IPS-18a (cell line): ENCODE results near the gene TSR1.
A peak's percentile ranks its signal among the peaks of the same experiment; 100 is the strongest.

ENCODE experiments used
- H3K27ac ChIP-seq: one replicate; pipeline ENCODE4 v1.5.1; 2013; ENCODE audit warnings: low read length
- H3K27me3 ChIP-seq: one replicate; pipeline ENCODE4 v1.6.1; 2013; ENCODE audit warnings: mild to moderate bottlenecking, low read length; ENCODE audit not compliant: control insufficient read depth, insufficient read depth
- H3K36me3 ChIP-seq: one replicate; pipeline ENCODE4 v1.6.1; 2013; ENCODE audit warnings: low read depth, low read length; ENCODE audit not compliant: control insufficient read depth
- H3K4me1 ChIP-seq: one replicate; pipeline ENCODE4 v1.6.1; 2013; ENCODE audit warnings: low read depth, low read length; ENCODE audit not compliant: control insufficient read depth
- H3K4me3 ChIP-seq: one replicate; pipeline ENCODE4 v1.5.1; 2013; ENCODE audit warnings: low read length
- H3K9ac ChIP-seq: one replicate; pipeline ENCODE4 v1.6.1; 2013; ENCODE audit warnings: mild to moderate bottlenecking, low read length, moderate library complexity
- H3K9me3 ChIP-seq: one replicate; pipeline ENCODE4 v1.6.1; 2013; ENCODE audit warnings: low read depth, low read length; ENCODE audit not compliant: control insufficient read depth

The TSR1 gene

DNA sequence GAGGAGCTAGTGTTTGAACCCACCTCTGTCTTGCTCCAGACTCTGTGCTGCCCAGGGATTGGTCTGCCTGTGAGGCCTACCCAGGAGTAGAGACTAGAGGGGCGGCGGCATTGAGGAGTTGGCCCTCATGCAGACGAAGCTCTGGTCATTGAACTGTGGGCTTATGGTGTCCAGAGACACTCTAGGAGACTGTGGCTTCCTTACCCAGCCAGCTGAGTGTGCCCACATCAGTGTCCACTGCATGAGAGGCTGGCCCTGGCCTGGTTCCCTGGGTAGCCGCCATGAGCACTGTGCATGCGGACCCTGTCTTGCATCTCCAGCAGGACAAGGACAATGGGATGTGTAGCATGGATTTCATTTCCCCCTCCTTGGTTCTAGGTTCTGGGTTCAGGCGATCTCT, 15.0 kb upstream of the TSR1 start:
- Histone ChIP-seq H3K4me1 (peaks cover 14% of the 10 kb centered on the region), H3K27ac (no peak overlapping the region), H3K27me3 (no peaks in the 10 kb centered on the region), H3K36me3 (no peaks in the 10 kb centered on the region), H3K4me3 (no peak overlapping the region), H3K9me3 (no peaks in the 10 kb centered on the region), H3K9ac (no peak overlapping the region)

DNA sequence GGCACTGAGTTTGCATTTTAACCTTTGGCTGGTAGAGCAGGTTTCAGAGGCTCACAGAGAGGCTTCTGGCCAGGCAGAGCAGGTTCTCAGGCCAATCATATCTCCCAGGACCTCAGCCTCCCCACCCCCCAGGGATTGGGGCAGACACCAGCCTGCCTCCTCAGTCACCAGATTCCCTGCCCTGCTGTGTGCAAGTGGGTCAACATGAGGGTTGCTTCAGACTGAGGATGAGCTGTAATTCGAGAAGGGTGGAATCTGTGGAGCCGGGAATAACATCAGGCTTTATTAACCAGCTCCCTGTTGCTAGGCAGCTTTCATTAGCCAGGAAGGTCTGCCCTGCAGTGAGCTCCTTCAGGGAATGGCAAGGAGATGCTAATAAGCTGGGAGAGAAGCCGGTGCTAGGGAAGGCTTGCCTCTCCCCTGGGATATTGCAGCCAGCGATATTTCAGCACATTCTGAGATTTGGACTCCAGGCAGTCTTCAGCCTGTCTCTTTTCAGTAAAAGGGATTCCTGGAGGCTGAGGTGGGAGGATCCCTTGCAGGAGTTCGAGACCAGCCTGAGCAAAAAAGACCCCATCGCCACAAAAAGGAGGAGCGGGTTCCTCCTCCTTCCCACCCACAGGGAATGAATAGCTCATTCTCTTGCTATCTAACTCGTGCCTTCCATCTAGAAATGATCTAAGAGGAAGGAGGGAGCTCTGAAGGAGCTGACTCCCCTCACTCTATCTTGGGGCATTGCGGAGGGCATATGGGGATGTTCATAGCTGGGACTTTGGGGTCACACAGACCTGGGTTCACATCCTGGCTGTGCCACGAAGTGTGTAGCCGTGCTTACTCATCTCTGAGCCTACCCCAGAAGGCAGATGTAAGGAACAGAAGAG, 11.8 kb upstream of the TSR1 start:
- Histone ChIP-seq H3K27ac (peak overlapping the region; percentile 44), H3K4me1 (peaks cover 21% of the 10 kb centered on the region), H3K9ac (peak overlapping the region; percentile 52), H3K9me3 (no peaks in the 10 kb centered on the region), H3K4me3 (peak overlapping the region; percentile 31), H3K27me3 (no peaks in the 10 kb centered on the region), H3K36me3 (peaks cover 7% of the 10 kb centered on the region)

DNA sequence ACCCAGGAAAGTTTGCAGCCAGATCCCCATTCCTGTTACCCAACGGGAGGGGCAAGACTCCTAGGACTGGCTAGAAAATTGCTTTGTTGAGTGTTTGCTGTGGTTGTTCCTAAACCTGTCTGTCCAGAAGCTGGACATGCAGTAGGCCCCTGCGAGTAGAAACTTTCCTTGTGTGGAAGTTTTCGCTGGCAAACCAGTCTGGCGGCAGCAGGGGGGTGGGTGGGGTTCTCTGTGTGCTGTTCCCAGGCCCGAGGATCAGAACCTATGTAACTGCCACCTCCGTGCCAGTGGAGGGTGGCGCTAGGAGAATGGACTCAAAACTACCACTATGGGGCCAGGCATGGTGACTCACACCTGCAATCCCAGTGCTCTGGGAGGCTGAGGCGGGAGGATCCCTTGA, 10.2 kb upstream of the TSR1 start:
- H3K4me1 ChIP-seq = peaks cover 21% of the 10 kb centered on the region
- no peak overlapping the region for H3K27ac ChIP-seq
- H3K27me3 ChIP-seq = no peaks in the 10 kb centered on the region
- peaks cover 11% of the 10 kb centered on the region for H3K36me3 ChIP-seq
- no peak overlapping the region for H3K4me3 ChIP-seq
- no peak overlapping the region for H3K9ac ChIP-seq
- H3K9me3 ChIP-seq = no peaks in the 10 kb centered on the region

- Histone ChIP-seq H3K27me3 (no peaks in the 10 kb centered on the region), H3K9me3 (no peaks in the 10 kb centered on the region), H3K4me1 (peaks cover 21% of the 10 kb centered on the region), H3K4me3 (no peak overlapping the region), H3K9ac (no peak overlapping the region), H3K36me3 (peaks cover 11% of the 10 kb centered on the region), H3K27ac (no peak overlapping the region)
Observed at GRCh38 chr17:2344528-2344927, 8.3 kb upstream of the TSR1 start.

GRCh38 chr17:2343421-2343820, 7.2 kb upstream of the TSR1 start:
- H3K27me3 ChIP-seq = no peaks in the 10 kb centered on the region
- no peak overlapping the region for H3K9ac ChIP-seq
- H3K9me3 ChIP-seq = no peaks in the 10 kb centered on the region
- peaks cover 11% of the 10 kb centered on the region for H3K36me3 ChIP-seq
- no peak overlapping the region for H3K4me3 ChIP-seq
- peaks cover 17% of the 10 kb centered on the region for H3K4me1 ChIP-seq
- no peak overlapping the region for H3K27ac ChIP-seq

DNA sequence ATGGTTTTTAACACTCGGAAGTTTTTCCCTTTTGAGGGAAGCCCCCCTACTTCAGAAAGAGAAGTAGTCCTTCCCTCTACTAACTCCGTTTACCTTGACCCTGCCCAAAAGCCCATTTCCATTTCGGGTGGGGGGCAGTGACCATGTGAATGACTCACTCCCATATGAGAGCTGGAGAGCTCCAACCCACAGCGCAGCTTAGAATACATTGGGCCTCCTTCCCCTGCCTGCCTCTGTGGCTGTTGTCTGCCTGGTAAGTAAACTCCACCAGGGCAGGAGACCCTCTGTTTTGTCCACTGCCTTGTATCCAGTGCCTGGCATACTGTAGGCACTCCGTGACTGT, 2.0 kb upstream of the TSR1 start:
- peaks cover 18% of the 10 kb centered on the region for H3K4me1 ChIP-seq
- no peak overlapping the region for H3K9ac ChIP-seq
- no peaks in the 10 kb centered on the region for H3K27me3 ChIP-seq
- H3K9me3 ChIP-seq = no peaks in the 10 kb centered on the region
- H3K27ac ChIP-seq = no peak overlapping the region
- peaks cover 24% of the 10 kb centered on the region for H3K36me3 ChIP-seq
- peak overlapping the region; percentile 68 for H3K4me3 ChIP-seq

GRCh38 chr17:2337544-2338314, 1.5 kb upstream of the TSR1 start:
- Histone ChIP-seq H3K4me3 (peak overlapping the region; percentile 68), H3K36me3 (peaks cover 29% of the 10 kb centered on the region), H3K27me3 (no peaks in the 10 kb centered on the region), H3K27ac (no peak overlapping the region), H3K9me3 (no peaks in the 10 kb centered on the region), H3K4me1 (peaks cover 18% of the 10 kb centered on the region), H3K9ac (peak overlapping the region; percentile 37)

- Histone ChIP-seq H3K27me3 (no peaks in the 10 kb centered on the region), H3K9me3 (no peaks in the 10 kb centered on the region), H3K27ac (no peak within 1 kb of the TSS), H3K4me3 (peak within 1 kb of the TSS; percentile 93), H3K4me1 (peaks cover 18% of the 10 kb centered on the region), H3K9ac (peak within 1 kb of the TSS; percentile 93), H3K36me3 (peaks cover 35% of the 10 kb centered on the region)
Observed at GRCh38 chr17:2336852-2337543, 741 bp upstream of the TSR1 start, which contains the start of gene SGSM2. SGSM2 (plus strand) TSS chr17:2337501; CDS start chr17:2337689, 188 bp downstream.

- Histone ChIP-seq H3K36me3 (peaks cover 43% of the 10 kb centered on the region), H3K27ac (peak overlapping the region; percentile 54), H3K9me3 (no peaks in the 10 kb centered on the region), H3K4me1 (peaks cover 18% of the 10 kb centered on the region), H3K27me3 (no peaks in the 10 kb centered on the region), H3K9ac (peak overlapping the region; percentile 93), H3K4me3 (peak overlapping the region; percentile 93)
Observed at GRCh38 chr17:2335726-2336214, 487 bp downstream of the TSR1 start.

DNA sequence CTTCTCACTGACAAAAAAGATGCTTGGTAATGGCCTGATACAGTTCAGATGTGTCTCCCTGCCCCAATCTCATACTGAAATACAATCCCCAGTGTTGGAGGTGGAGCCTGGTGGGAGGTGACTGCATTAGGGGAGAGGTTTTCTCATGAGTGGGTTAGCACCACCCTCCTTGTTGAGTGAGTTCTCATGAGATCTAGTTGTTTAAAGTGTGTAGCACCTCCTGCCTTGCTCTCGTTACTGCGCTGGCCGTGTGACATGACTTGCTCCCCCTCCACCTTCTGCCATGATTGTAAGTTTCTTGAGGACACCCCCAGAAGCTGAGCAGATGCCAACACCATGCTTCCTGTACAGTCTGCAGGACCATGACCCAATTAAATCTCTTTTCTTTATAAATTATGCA, 5.0 kb downstream of the TSR1 start:
- Histone ChIP-seq H3K9ac (no peak overlapping the region), H3K9me3 (no peaks in the 10 kb centered on the region), H3K27me3 (no peaks in the 10 kb centered on the region), H3K4me1 (peaks cover 14% of the 10 kb centered on the region), H3K4me3 (no peak overlapping the region), H3K27ac (no peak overlapping the region), H3K36me3 (peaks cover 81% of the 10 kb centered on the region)

DNA sequence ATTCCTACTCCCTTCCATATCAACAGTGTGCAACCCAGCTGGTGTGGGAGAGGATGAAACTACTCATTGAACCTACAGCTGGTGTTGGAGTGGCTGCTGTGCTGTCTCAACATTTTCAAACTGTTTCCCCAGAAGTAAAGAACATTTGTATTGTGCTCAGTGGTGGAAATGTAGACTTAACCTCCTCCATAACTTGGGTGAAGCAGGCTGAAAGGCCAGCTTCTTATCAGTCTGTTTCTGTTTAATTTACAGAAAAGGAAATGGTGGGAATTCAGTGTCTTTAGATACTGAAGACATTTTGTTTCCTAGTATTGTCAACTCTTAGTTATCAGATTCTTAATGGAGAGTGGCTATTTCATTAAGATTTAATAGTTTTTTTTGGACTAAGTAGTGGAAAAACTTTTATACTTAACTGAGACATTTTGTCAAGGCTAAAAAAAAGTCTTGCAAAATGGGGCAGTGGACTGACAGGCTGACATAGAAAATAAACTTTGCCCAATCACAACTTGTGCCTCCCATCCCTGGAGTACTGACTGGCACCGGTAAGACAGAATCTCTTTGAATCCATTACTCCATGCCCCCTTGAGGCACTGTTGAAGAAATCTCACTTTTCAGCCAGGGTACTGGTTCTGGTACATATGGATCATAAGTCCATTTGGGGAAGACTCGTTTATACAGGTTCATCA, 12.5 kb downstream of the TSR1 start:
- Histone ChIP-seq H3K9me3 (no peaks in the 10 kb centered on the region), H3K9ac (no peak overlapping the region), H3K27me3 (no peaks in the 10 kb centered on the region), H3K4me3 (no peak overlapping the region), H3K36me3 (peaks cover 51% of the 10 kb centered on the region), H3K4me1 (no peaks in the 10 kb centered on the region), H3K27ac (no peak overlapping the region)
